Measurements from ENCODE around the gene ENO1. TPM values are rescaled to one million over a fixed set of nuclear protein-coding genes. Genes with fewer than 3 reads are reported as not detected.
"Not testable (repeated sequence)": the region's sequence is repeated elsewhere in the genome, so short reads cannot be mapped to it uniquely, and the experiment has no call there.

Gene ENO1
- total RNA-seq, 1 donor from 2014 or later: 444 TPM

- TF ChIP-seq CTCF (IDR thresholded peaks at IDR 0.05; ENCODE audit: unreplicated experiment): no peak
- no peak for DNase-seq (ENCODE audit: low spot score, unreplicated experiment)
- H3K27me3 Mint-ChIP-seq: no peaks in the 10 kb centered on the region
- no peaks in the 10 kb centered on the region for H3K36me3 Mint-ChIP-seq (ENCODE audit: insufficient read depth)
- peak overlapping the region; percentile 37 for H3K27ac Mint-ChIP-seq
- H3K4me3 Mint-ChIP-seq (ENCODE audit: low read depth): no peak overlapping the region
- no peaks in the 10 kb centered on the region for H3K9me3 Mint-ChIP-seq (ENCODE audit: low read depth)
- peaks cover 27% of the 10 kb centered on the region for H3K4me1 Mint-ChIP-seq (ENCODE audit: low read depth)
Observed at GRCh38 chr1:8825985-8826481, 52.5 kb downstream of the ENO1 start.

- no peak overlapping the region for H3K4me3 Mint-ChIP-seq (ENCODE audit: low read depth)
Observed at GRCh38 chr1:8823295-8823664, 55.2 kb downstream of the ENO1 start.

GRCh38 chr1:8822373-8823294, 55.9 kb downstream of the ENO1 start:
- Mint-ChIP-seq H3K27ac (peak overlapping the region; percentile 92), H3K36me3 (ENCODE audit: insufficient read depth) (no peaks in the 10 kb centered on the region), H3K9me3 (ENCODE audit: low read depth) (no peaks in the 10 kb centered on the region), H3K4me1 (ENCODE audit: low read depth) (peaks cover 25% of the 10 kb centered on the region), H3K4me3 (ENCODE audit: low read depth) (no peak overlapping the region), H3K27me3 (no peaks in the 10 kb centered on the region)
- DNase-seq (ENCODE audit: low spot score, unreplicated experiment): no peak
- TF ChIP-seq CTCF (IDR thresholded peaks at IDR 0.05; ENCODE audit: unreplicated experiment): no peak

More at GRCh38 chr1:8823295-8823664, 55.2 kb downstream of the ENO1 start:
- H3K36me3 Mint-ChIP-seq (ENCODE audit: insufficient read depth): no peaks in the 10 kb centered on the region
- no peak for TF ChIP-seq CTCF (IDR thresholded peaks at IDR 0.05; ENCODE audit: unreplicated experiment)
- no peaks in the 10 kb centered on the region for H3K9me3 Mint-ChIP-seq (ENCODE audit: low read depth)
- peaks cover 22% of the 10 kb centered on the region for H3K4me1 Mint-ChIP-seq (ENCODE audit: low read depth)
- H3K27me3 Mint-ChIP-seq: no peaks in the 10 kb centered on the region
- peak overlapping the region; percentile 92 for H3K27ac Mint-ChIP-seq
- no peak for DNase-seq (ENCODE audit: low spot score, unreplicated experiment)

GRCh38 chr1:8821084-8821483, 57.4 kb downstream of the ENO1 start:
- Mint-ChIP-seq H3K27ac (no peak overlapping the region), H3K4me1 (ENCODE audit: low read depth) (peaks cover 27% of the 10 kb centered on the region), H3K36me3 (ENCODE audit: insufficient read depth) (no peaks in the 10 kb centered on the region), H3K4me3 (ENCODE audit: low read depth) (no peak overlapping the region), H3K9me3 (ENCODE audit: low read depth) (no peaks in the 10 kb centered on the region), H3K27me3 (no peaks in the 10 kb centered on the region)
- TF ChIP-seq CTCF (IDR thresholded peaks at IDR 0.05; ENCODE audit: unreplicated experiment): no peak
- no peak for DNase-seq (ENCODE audit: low spot score, unreplicated experiment)

GRCh38 chr1:8818789-8819188, 59.7 kb downstream of the ENO1 start:
- DNase-seq (ENCODE audit: low spot score, unreplicated experiment); H3K27me3 Mint-ChIP-seq; H3K36me3 Mint-ChIP-seq (ENCODE audit: insufficient read depth); H3K9me3 Mint-ChIP-seq (ENCODE audit: low read depth): not testable (repeated sequence)
- H3K27ac Mint-ChIP-seq: peak overlapping the region; percentile 98
- peaks cover 47% of the 10 kb centered on the region for H3K4me1 Mint-ChIP-seq (ENCODE audit: low read depth)
- peak overlapping the region; percentile 89 for H3K4me3 Mint-ChIP-seq (ENCODE audit: low read depth)
